ENCODE measurements around the gene OBSCN. TPM values are rescaled to one million over a fixed set of nuclear protein-coding genes. Genes with fewer than 3 reads are reported as not detected.

OBSCN gene
- total RNA-seq, 4 donors from 2014 or later = 15.0 to 46.6 (median 34.4) TPM

- Histone ChIP-seq H3K4me1 (no peaks in the 10 kb centered on the region), H3K27me3 (no peaks in the 10 kb centered on the region), H3K27ac (no peak overlapping the region), H3K36me3 (peaks cover 20% of the 10 kb centered on the region), H3K4me3 (no peak overlapping the region), H3K9me3 (peaks cover 14% of the 10 kb centered on the region)
- no peak for DNase-seq (ENCODE audit: low spot score in 2 of 2)
- no peak for TF ChIP-seq POLR2AphosphoS5 (IDR thresholded peaks at IDR 0.05)
- TF ChIP-seq EP300 (IDR thresholded peaks at IDR 0.05) = no peak
- TF ChIP-seq POLR2A (IDR thresholded peaks at IDR 0.05) = no peak
- 34% methylated on average over 1 of the region's 1 CpG for WGBS
These were observed 53.9 kb downstream of the OBSCN start for GRCh38 chr1:228261706-228262105.

- H3K36me3 ChIP-seq = peaks cover 17% of the 10 kb centered on the region
These were observed 54.6 kb downstream of the OBSCN start for GRCh38 chr1:228262475-228262874.

GRCh38 chr1:228263636-228264035 is 55.8 kb downstream of the OBSCN start:
- TF ChIP-seq EP300 (IDR thresholded peaks at IDR 0.05) (no peak), POLR2A (IDR thresholded peaks at IDR 0.05) (no peak), POLR2AphosphoS5 (IDR thresholded peaks at IDR 0.05) (no peak), CTCF (IDR thresholded peaks at IDR 0.05) (no peak)
- peaks cover 23% of the 10 kb centered on the region for H3K36me3 ChIP-seq
- H3K27ac ChIP-seq = no peak overlapping the region
- no peaks in the 10 kb centered on the region for H3K27me3 ChIP-seq
- WGBS = 95% methylated on average over 4 of the region's 10 CpGs
- H3K9me3 ChIP-seq = peaks cover 14% of the 10 kb centered on the region
- DNase-seq (ENCODE audit: low spot score in 2 of 2) = no peak
- H3K4me1 ChIP-seq = no peaks in the 10 kb centered on the region
- no peak overlapping the region for H3K4me3 ChIP-seq

More at GRCh38 chr1:228262475-228262874, 54.6 kb downstream of the OBSCN start:
- H3K4me1 ChIP-seq = no peaks in the 10 kb centered on the region
- no peak overlapping the region for H3K4me3 ChIP-seq
- peaks cover 14% of the 10 kb centered on the region for H3K9me3 ChIP-seq
- 100% methylated on average over 1 of the region's 1 CpG for WGBS
- no peak overlapping the region for H3K27ac ChIP-seq
- H3K27me3 ChIP-seq = no peaks in the 10 kb centered on the region
- no peak for TF ChIP-seq EP300 (IDR thresholded peaks at IDR 0.05)
- no peak for TF ChIP-seq POLR2AphosphoS5 (IDR thresholded peaks at IDR 0.05)
- TF ChIP-seq CTCF (IDR thresholded peaks at IDR 0.05) = no peak
- no peak for TF ChIP-seq POLR2A (IDR thresholded peaks at IDR 0.05)
- no peak for DNase-seq (ENCODE audit: low spot score in 2 of 2)

GRCh38 chr1:228264090-228264829 is 56.4 kb downstream of the OBSCN start:
- H3K4me1 ChIP-seq = no peaks in the 10 kb centered on the region
- TF ChIP-seq EP300 (IDR thresholded peaks at IDR 0.05) (no peak), POLR2AphosphoS5 (IDR thresholded peaks at IDR 0.05) (no peak), CTCF (IDR thresholded peaks at IDR 0.05) (no peak), POLR2A (IDR thresholded peaks at IDR 0.05) (no peak)
- H3K27ac ChIP-seq = no peak overlapping the region
- WGBS = 93% methylated on average over 21 of the region's 24 CpGs
- H3K9me3 ChIP-seq = peaks cover 12% of the 10 kb centered on the region
- H3K27me3 ChIP-seq = no peaks in the 10 kb centered on the region
- no peak for DNase-seq (ENCODE audit: low spot score in 2 of 2)
- peaks cover 24% of the 10 kb centered on the region for H3K36me3 ChIP-seq
- no peak overlapping the region for H3K4me3 ChIP-seq

GRCh38 chr1:228265167-228265566 is 57.3 kb downstream of the OBSCN start:
- H3K27me3 ChIP-seq = no peaks in the 10 kb centered on the region
- H3K9me3 ChIP-seq = peaks cover 6% of the 10 kb centered on the region
- H3K27ac ChIP-seq = no peak overlapping the region
- no peaks in the 10 kb centered on the region for H3K4me1 ChIP-seq
- TF ChIP-seq CTCF (IDR thresholded peaks at IDR 0.05) (no peak), POLR2A (IDR thresholded peaks at IDR 0.05) (no peak), EP300 (IDR thresholded peaks at IDR 0.05) (no peak), POLR2AphosphoS5 (IDR thresholded peaks at IDR 0.05) (no peak)
- peaks cover 23% of the 10 kb centered on the region for H3K36me3 ChIP-seq
- H3K4me3 ChIP-seq = no peak overlapping the region
- no peak for DNase-seq (ENCODE audit: low spot score in 2 of 2)

Data from suprapubic skin (tissue), 4 donors.